ENCODE measurements around the gene B4GALT5. TPM values are rescaled to one million over a fixed set of nuclear protein-coding genes. Genes with fewer than 3 reads are reported as not detected.
A peak's percentile ranks its signal among the peaks of the same experiment; 100 is the strongest.

The B4GALT5 gene
- polyA plus RNA-seq, 1 donor (not counting 4 experiments of a cell fraction or from before 2014, with no cell fraction given), result 23.5 TPM

DNA sequence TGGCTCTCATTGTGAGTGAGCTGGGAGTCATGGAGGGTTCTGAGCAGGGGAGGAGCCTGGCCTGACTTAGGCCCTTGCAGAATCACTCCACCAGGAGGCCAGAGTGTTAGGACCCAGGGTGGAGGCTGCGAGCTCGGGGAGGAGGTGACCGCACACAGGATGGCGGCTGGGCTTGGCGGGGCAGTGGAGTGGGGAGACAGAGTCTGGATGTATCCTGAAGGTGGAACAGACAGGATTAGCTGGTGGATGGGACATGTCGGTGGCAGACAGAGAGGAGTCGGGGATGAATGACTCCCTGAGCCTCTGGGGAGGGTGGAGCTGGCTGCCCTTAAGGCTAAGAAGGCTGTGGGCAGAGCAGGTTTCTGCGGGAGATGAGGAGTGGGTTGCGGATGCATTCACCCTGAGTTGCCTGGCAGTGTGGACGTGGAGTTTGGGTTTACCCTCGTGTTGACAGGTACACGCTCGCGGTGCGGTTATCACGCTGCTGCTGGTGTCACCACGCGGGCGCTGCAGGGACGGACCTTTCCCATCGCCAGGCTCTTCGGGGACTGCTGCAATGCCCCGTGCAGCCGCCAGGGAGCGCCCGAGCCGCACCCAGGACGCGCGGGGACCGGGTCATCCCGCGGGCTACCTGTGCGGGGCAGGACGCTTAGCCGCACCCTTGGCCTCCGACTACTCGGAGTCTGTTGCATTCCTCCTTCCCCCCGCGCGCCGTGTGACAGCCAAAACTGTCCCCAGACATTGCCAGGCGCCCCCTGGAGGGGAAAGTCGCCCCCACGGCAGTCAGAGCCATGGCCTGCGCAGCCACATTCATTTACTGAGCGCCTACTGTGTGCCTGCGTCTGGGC lies 102.8 kb downstream of the B4GALT5 start:
- DNase-seq (ENCODE audit: low read depth, low spot score) (no peak), FAIRE-seq (no peak)
- no peaks in the 10 kb centered on the region for H3K9me1 ChIP-seq (ENCODE audit: control insufficient read depth, extremely low read depth, insufficient read depth, low read length)
- peaks cover 4% of the 10 kb centered on the region for H3K4me1 ChIP-seq (ENCODE audit: control insufficient read depth, extremely low read depth, insufficient read depth, low read length)
- H3K9ac ChIP-seq (ENCODE audit: control insufficient read depth, extremely low read depth, insufficient read depth, low read length), result no peak overlapping the region
- no peaks in the 10 kb centered on the region for H3K36me3 ChIP-seq (ENCODE audit: control insufficient read depth in 2 of 2, extremely low read depth in 1 of 2, insufficient read depth in 2 of 2, low read length in 2 of 2)
- H3K79me2 ChIP-seq (ENCODE audit: control insufficient read depth, insufficient read depth, low read length), result no peaks in the 10 kb centered on the region
- no peaks in the 10 kb centered on the region for H4K20me1 ChIP-seq (ENCODE audit: control insufficient read depth, extremely low read depth, insufficient read depth, low read length)
- peak overlapping the region; percentile 73 for H2AFZ ChIP-seq (ENCODE audit: control insufficient read depth, low read length)
- peak overlapping the region in 1 of 3 experiments; percentile 42 for H3K4me3 ChIP-seq (ENCODE audit: control insufficient read depth in 2 of 3, extremely low read depth in 1 of 3, insufficient read depth in 2 of 3, low read depth in 1 of 3, low read length in 3 of 3)
- peak overlapping the region; percentile 78 for H3K4me2 ChIP-seq (ENCODE audit: control insufficient read depth, extremely low read depth, insufficient read depth, low read depth, low read length)
- H3K27ac ChIP-seq (ENCODE audit: control insufficient read depth, insufficient read depth, low read length), result no peak overlapping the region
- no peaks in the 10 kb centered on the region for H3K27me3 ChIP-seq (ENCODE audit: control insufficient read depth, extremely low read depth, insufficient read depth, low read length)
- no peak for TF ChIP-seq EZH2 (IDR thresholded peaks at IDR 0.05; ENCODE audit: low read length)
- peak; percentile 86 to 100 (median 86) for TF ChIP-seq CTCF (optimal IDR thresholded peaks at IDR 0.05 in 1 of 3, IDR thresholded peaks at IDR 0.05 in 1 of 3, conservative IDR thresholded peaks at IDR 0.05 in 1 of 3; ENCODE audit: extremely low read depth in 1 of 3, insufficient read depth in 2 of 3, low read length in 3 of 3)
- dilution Hi-C loops (cut with MboI; ENCODE audit: extremely low pct_ligation_motif_present, low sequenced_read_pairs), result no loop called here
- no peaks in the 10 kb centered on the region for H3K9me3 ChIP-seq (ENCODE audit: control insufficient read depth, low read depth, low read length)

DNA sequence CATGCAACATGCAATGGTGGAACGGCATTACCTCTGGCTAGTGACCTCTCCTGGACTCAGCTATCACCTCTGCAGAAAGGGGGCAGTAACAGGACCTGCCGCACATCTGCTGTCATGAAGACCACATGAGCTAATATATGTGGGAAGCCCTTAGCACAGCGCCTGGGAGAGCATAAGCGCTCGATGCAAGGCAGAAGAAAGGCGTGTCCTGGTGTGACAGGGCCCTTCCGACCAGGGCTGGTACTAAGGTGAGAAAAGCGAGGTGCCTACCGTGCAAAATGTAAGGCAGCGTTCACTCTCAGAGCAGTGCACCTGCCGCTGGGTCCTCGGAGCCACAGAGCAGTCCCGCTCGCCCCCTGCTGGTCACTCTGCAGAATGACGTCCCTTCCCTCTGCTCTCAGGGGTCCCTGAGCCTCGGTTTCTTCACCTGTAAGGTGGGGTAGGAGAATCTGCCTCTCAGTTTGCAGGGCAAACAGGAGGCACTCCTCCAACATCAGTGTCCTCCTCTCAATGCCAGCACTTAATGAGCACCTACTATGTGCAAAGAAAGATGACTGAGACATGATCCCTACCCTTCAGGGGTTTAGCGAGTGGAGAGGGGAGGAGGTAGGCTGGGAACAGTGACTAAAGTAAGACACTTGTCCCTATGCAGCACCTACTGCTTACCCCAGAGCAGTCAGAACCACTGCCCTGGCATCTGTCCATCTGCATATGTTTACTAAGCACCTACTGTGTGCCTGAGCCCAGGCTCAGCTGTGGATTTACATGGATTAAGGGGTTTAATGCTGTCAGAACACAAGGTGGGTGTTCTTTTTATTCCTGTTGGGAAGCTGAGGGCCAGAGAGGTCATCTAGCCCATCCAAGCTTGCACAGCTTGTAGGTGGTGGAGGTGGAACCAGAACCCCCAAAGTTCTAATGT lies 104.7 kb downstream of the B4GALT5 start:
- no peaks in the 10 kb centered on the region for H3K27me3 ChIP-seq (ENCODE audit: control insufficient read depth, extremely low read depth, insufficient read depth, low read length)
- H3K4me3 ChIP-seq (ENCODE audit: control insufficient read depth in 2 of 3, extremely low read depth in 1 of 3, insufficient read depth in 2 of 3, low read depth in 1 of 3, low read length in 3 of 3), result no peak overlapping the region
- dilution Hi-C loops (cut with MboI; ENCODE audit: extremely low pct_ligation_motif_present, low sequenced_read_pairs), result no loop called here
- no peaks in the 10 kb centered on the region for H3K9me3 ChIP-seq (ENCODE audit: control insufficient read depth, low read depth, low read length)
- no peaks in the 10 kb centered on the region for H3K79me2 ChIP-seq (ENCODE audit: control insufficient read depth, insufficient read depth, low read length)
- no peak overlapping the region for H3K9ac ChIP-seq (ENCODE audit: control insufficient read depth, extremely low read depth, insufficient read depth, low read length)
- TF ChIP-seq EZH2 (IDR thresholded peaks at IDR 0.05; ENCODE audit: low read length) (no peak), CTCF (optimal IDR thresholded peaks at IDR 0.05 in 1 of 3, IDR thresholded peaks at IDR 0.05 in 1 of 3, conservative IDR thresholded peaks at IDR 0.05 in 1 of 3; ENCODE audit: extremely low read depth in 1 of 3, insufficient read depth in 2 of 3, low read length in 3 of 3) (peak; percentile 97 to 99 (median 98))
- no peak overlapping the region for H3K27ac ChIP-seq (ENCODE audit: control insufficient read depth, insufficient read depth, low read length)
- H3K9me1 ChIP-seq (ENCODE audit: control insufficient read depth, extremely low read depth, insufficient read depth, low read length), result no peaks in the 10 kb centered on the region
- H2AFZ ChIP-seq (ENCODE audit: control insufficient read depth, low read length), result no peak overlapping the region
- H3K4me2 ChIP-seq (ENCODE audit: control insufficient read depth, extremely low read depth, insufficient read depth, low read depth, low read length), result no peak overlapping the region
- peaks cover 14% of the 10 kb centered on the region for H3K4me1 ChIP-seq (ENCODE audit: control insufficient read depth, extremely low read depth, insufficient read depth, low read length)
- DNase-seq (ENCODE audit: low read depth, low spot score), result no peak
- H3K36me3 ChIP-seq (ENCODE audit: control insufficient read depth in 2 of 2, extremely low read depth in 1 of 2, insufficient read depth in 2 of 2, low read length in 2 of 2), result no peaks in the 10 kb centered on the region
- FAIRE-seq, result no peak
- H4K20me1 ChIP-seq (ENCODE audit: control insufficient read depth, extremely low read depth, insufficient read depth, low read length), result no peaks in the 10 kb centered on the region
